Right renal cortex interstitium (tissue), 3 donors: ENCODE measurements around the gene ATP1A3. TPM values are rescaled to one million over a fixed set of nuclear protein-coding genes. Genes with fewer than 3 reads are reported as not detected.

Experiments used
- DNase-seq, 3 donors: peaks; one replicate each; pipeline ENCODE4 v3.0.0-alpha.2; 2013; ENCODE audit warnings: low read depth in 3 of 3, low spot score in 2 of 3
- polyA plus RNA-seq, 3 donors: library from polyadenylated mRNA; unstranded; fragments of 120-200 nt; gene quantifications; one replicate each; pipeline ENCODE4 v1.2.1, GENCODE V29; 2013; ENCODE audit not compliant: insufficient read length in 3 of 3

Gene ATP1A3
- polyA plus RNA-seq, 3 donors = 0.62 TPM; not detected in 2

GRCh38 chr19:41988947-41989346 is 5.1 kb downstream of the ATP1A3 start:
- DNase-seq = no peak

- no peak for DNase-seq
Observed at GRCh38 chr19:41987141-41987860, 6.7 kb downstream of the ATP1A3 start.

GRCh38 chr19:41984961-41985360 is 9.1 kb downstream of the ATP1A3 start:
- DNase-seq = no peak

GRCh38 chr19:41981724-41982123 is 12.3 kb downstream of the ATP1A3 start:
- DNase-seq = no peak

- DNase-seq = no peak
Observed at GRCh38 chr19:41978470-41978869, 15.6 kb downstream of the ATP1A3 start.

GRCh38 chr19:41977916-41978315 is 16.1 kb downstream of the ATP1A3 start:
- no peak for DNase-seq

- DNase-seq = no peak
Observed at GRCh38 chr19:41974652-41975051, 19.4 kb downstream of the ATP1A3 start.

- no peak for DNase-seq
Observed at GRCh38 chr19:41971363-41971762, 22.7 kb downstream of the ATP1A3 start.

GRCh38 chr19:41969772-41970458 is 24.1 kb downstream of the ATP1A3 start:
- DNase-seq = no peak

- DNase-seq = no peak
Observed at GRCh38 chr19:41968751-41969595, 25.1 kb downstream of the ATP1A3 start.

GRCh38 chr19:41967054-41967783 is 26.8 kb downstream of the ATP1A3 start:
- no peak for DNase-seq

GRCh38 chr19:41965106-41965505 is 28.9 kb downstream of the ATP1A3 start:
- DNase-seq = no peak

- no peak for DNase-seq
Observed at GRCh38 chr19:41960973-41961372, 33.1 kb downstream of the ATP1A3 start.

GRCh38 chr19:41959056-41960053 is 34.7 kb downstream of the ATP1A3 start, which contains the start of gene RABAC1:
RABAC1 (minus strand) TSS chr19:41959321; CDS start chr19:41959292, 29 bp downstream.
- DNase-seq = peak; percentile 73 to 89 (median 73)

- peak in 2 of 3 donors; percentile 49 to 69 for DNase-seq
Observed at GRCh38 chr19:41958367-41959055, 35.5 kb downstream of the ATP1A3 start.

GRCh38 chr19:41957838-41958366 is 36.1 kb downstream of the ATP1A3 start:
- DNase-seq = peak; percentile 63 to 80 (median 64)

- DNase-seq = no peak
Observed at GRCh38 chr19:41957161-41957837, 36.7 kb downstream of the ATP1A3 start.

- no peak for DNase-seq
Observed at GRCh38 chr19:41956621-41957020, 37.4 kb downstream of the ATP1A3 start.
